IMR-90 (cell line): ENCODE results near the gene TAGLN3. TPM values are rescaled to one million over a fixed set of nuclear protein-coding genes. Genes with fewer than 3 reads are reported as not detected.

ENCODE experiments used
- ATAC-seq: fragments of 200-7000 bp; cut with Tn5 transposase; 2 replicates; pipeline ENCODE4 v1.9.1; 2020; ENCODE audit warnings: low read depth, mild to moderate bottlenecking, moderate library complexity
- BruUV-seq: library from RNA; stranded (reverse); fragments of 400-500 nt; replicated peaks from 2 replicates; lab custom pipeline; 2021; lab: Mats Ljungman, UMichigan
- CTCF ChIA-PET: fragments of 300-600 bp; formaldehyde crosslinking; extraction: SDS; loops from one replicate; lab custom pipeline; 2021; ENCODE audit warnings: antibody characterized with exemption; lab: Yijun Ruan, JAX
- POLR2A ChIA-PET: fragments of 300-600 bp; sonication (Branson Sonifier 250); formaldehyde crosslinking; loops from one replicate; lab custom pipeline; 2022; ENCODE audit warnings: antibody characterized with exemption; ENCODE audit not compliant: unreplicated experiment; lab: Charles Lee
- DNase-seq: peaks from one replicate; pipeline ENCODE4 v3.0.0; 2013
- H2AFZ ChIP-seq: replicated peaks from 2 replicates; pipeline ENCODE3; 2013; ENCODE audit warnings: low read length, mild to moderate bottlenecking; ENCODE audit not compliant: poor library complexity
- H2AK5ac ChIP-seq: 2 replicates; pipeline ENCODE4 v1.6.1; 2013; ENCODE audit warnings: low read depth, low read length, inconsistent platforms
- H2AK9ac ChIP-seq: replicated peaks from 2 replicates; pipeline ENCODE3; 2013; ENCODE audit warnings: mild to moderate bottlenecking, low read depth, low read length, moderate library complexity; ENCODE audit not compliant: poor library complexity
- H2BK120ac ChIP-seq: 2 replicates; pipeline ENCODE4 v1.6.1; 2013; ENCODE audit warnings: low read depth, low read length, inconsistent platforms
- H2BK15ac ChIP-seq: 3 replicates; pipeline ENCODE4 v1.6.1; 2013; ENCODE audit warnings: low read depth, low read length, inconsistent platforms
- H2BK20ac ChIP-seq: 2 replicates; pipeline ENCODE4 v1.6.1; 2013; ENCODE audit warnings: low read depth, mild to moderate bottlenecking, inconsistent platforms, low read length, moderate library complexity
- H2BK5ac ChIP-seq: 2 replicates; pipeline ENCODE4 v1.6.1; 2013; ENCODE audit warnings: mild to moderate bottlenecking, low read depth, low read length, inconsistent platforms; ENCODE audit not compliant: poor library complexity, severe bottlenecking
- H3K14ac ChIP-seq: replicated peaks from 2 replicates; pipeline ENCODE4 v1.6.1; 2013; ENCODE audit warnings: low read depth, low read length, inconsistent platforms
- H3K18ac ChIP-seq: 2 replicates; pipeline ENCODE4 v1.6.1; 2013; ENCODE audit warnings: low read depth, low read length, control low read depth
- H3K23ac ChIP-seq: 2 replicates; pipeline ENCODE4 v1.6.1; 2013; ENCODE audit warnings: low read depth, low read length, inconsistent platforms
- H3K27ac ChIP-seq: 2 replicates; pipeline ENCODE4 v1.5.1; 2013; ENCODE audit warnings: mild to moderate bottlenecking, control low read depth, low read length; ENCODE audit not compliant: insufficient read depth
- H3K27me3 ChIP-seq: 2 replicates; pipeline ENCODE4 v1.6.1; 2013; ENCODE audit warnings: low read length; ENCODE audit not compliant: control insufficient read depth, insufficient read depth
- H3K36me3 ChIP-seq: 2 replicates; pipeline ENCODE4 v1.6.1; 2013; ENCODE audit warnings: low read length, mixed read lengths; ENCODE audit not compliant: control insufficient read depth, insufficient read depth
- H3K4ac ChIP-seq: 2 replicates; pipeline ENCODE4 v1.6.1; 2013; ENCODE audit warnings: low read depth, low read length, inconsistent platforms
- H3K4me1 ChIP-seq: 2 replicates; pipeline ENCODE4 v1.6.1; 2013; ENCODE audit warnings: low read length, mixed read lengths; ENCODE audit not compliant: control insufficient read depth, insufficient read depth
- H3K4me2 ChIP-seq: 2 replicates; pipeline ENCODE4 v1.6.1; 2013; ENCODE audit warnings: low read depth, mild to moderate bottlenecking, control low read depth, low read length, moderate library complexity
- H3K4me3 ChIP-seq: 2 replicates; pipeline ENCODE4 v1.5.1; 2013; ENCODE audit warnings: low read depth, mild to moderate bottlenecking, control low read depth, low read length, moderate library complexity; ENCODE audit not compliant: insufficient read depth
- H3K56ac ChIP-seq: 2 replicates; pipeline ENCODE4 v1.6.1; 2013; ENCODE audit warnings: low read length, inconsistent platforms; ENCODE audit not compliant: insufficient read depth; ENCODE audit errors: extremely low read depth
- H3K79me1 ChIP-seq, 2 experiments: 2 replicates each; pipeline ENCODE4 v1.6.1; 2013; ENCODE audit warnings: low read length in 2 of 2, inconsistent platforms in 1 of 2, low read depth in 1 of 2
- H3K9ac ChIP-seq: 2 replicates; pipeline ENCODE4 v1.6.1; 2013; ENCODE audit warnings: low read depth, low read length, control low read depth
- H3K9me1 ChIP-seq: 2 replicates; pipeline ENCODE4 v1.6.1; 2013; ENCODE audit warnings: low read length, inconsistent platforms; ENCODE audit not compliant: insufficient read depth
- H3K9me3 ChIP-seq: 2 replicates; pipeline ENCODE4 v1.6.1; 2013; ENCODE audit warnings: low read length; ENCODE audit not compliant: control insufficient read depth, insufficient read depth
- H4K20me1 ChIP-seq: 2 replicates; pipeline ENCODE4 v1.6.1; 2013; ENCODE audit warnings: low read length, inconsistent platforms; ENCODE audit not compliant: insufficient read depth
- H4K5ac ChIP-seq: 2 replicates; pipeline ENCODE4 v1.6.1; 2013; ENCODE audit warnings: mild to moderate bottlenecking, low read depth, low read length, control low read depth
- H4K8ac ChIP-seq, 2 experiments: 2 replicates each; pipeline ENCODE4 v1.6.1; 2013; ENCODE audit warnings: low read depth in 2 of 2, low read length in 2 of 2, control low read depth in 1 of 2, inconsistent platforms in 1 of 2
- H4K91ac ChIP-seq: 2 replicates; pipeline ENCODE4 v1.6.1; 2013; ENCODE audit warnings: low read depth, low read length, inconsistent platforms; ENCODE audit not compliant: insufficient read depth
- CEBPB ChIP-seq: IDR thresholded peaks from 2 replicates; pipeline ENCODE4 v1.6.1; 2012; ENCODE audit warnings: low read depth, low read length, improper control_type of control experiment
- CTCF ChIP-seq: conservative IDR thresholded peaks from 2 replicates; pipeline ENCODE4 v1.5.1; 2012; ENCODE audit warnings: mild to moderate bottlenecking, low read depth, low read length, improper control_type of control experiment
- FOS ChIP-seq: fragments of 150-350 bp; IDR thresholded peaks from 2 replicates; pipeline ENCODE4 v1.6.1; 2016; ENCODE audit warnings: low read depth, low read length
- MAFK ChIP-seq: IDR thresholded peaks from 2 replicates; pipeline ENCODE4 v1.6.1; 2012; ENCODE audit warnings: low read depth, low read length, improper control_type of control experiment
- MAZ ChIP-seq: IDR thresholded peaks from 2 replicates; pipeline ENCODE4 v1.6.1; 2012; ENCODE audit warnings: low read depth, mild to moderate bottlenecking, low read length, improper control_type of control experiment, moderate library complexity, borderline replicate concordance
- MXI1 ChIP-seq: IDR thresholded peaks from 2 replicates; pipeline ENCODE4 v1.6.1; 2012; ENCODE audit warnings: low read depth, mild to moderate bottlenecking, low read length, moderate library complexity, borderline replicate concordance
- NFE2L2 ChIP-seq: fragments of 150-350 bp; IDR thresholded peaks from 2 replicates; pipeline ENCODE4 v1.6.1; 2016; ENCODE audit warnings: low read depth, mild to moderate bottlenecking, low read length
- RCOR1 ChIP-seq: IDR thresholded peaks from 2 replicates; pipeline ENCODE4 v1.6.1; 2012; ENCODE audit warnings: mild to moderate bottlenecking, low read length, improper control_type of control experiment; ENCODE audit not compliant: insufficient replicate concordance
- RFX5 ChIP-seq: IDR thresholded peaks from 2 replicates; pipeline ENCODE4 v1.8.0; 2012; ENCODE audit warnings: low read depth, mild to moderate bottlenecking, low read length, moderate library complexity
- SMC3 ChIP-seq: fragments of 150-350 bp; IDR thresholded peaks from 2 replicates; pipeline ENCODE4 v1.6.1; 2016; ENCODE audit warnings: low read depth, mild to moderate bottlenecking, antibody characterized with exemption, low read length, moderate library complexity
- WGBS, 2 experiments: methylation state at CpG; one replicate each; pipeline versions ENCODE4 v1.1.5 to v1.1.7; 2013; ENCODE audit warnings: missing lambda C conversion rate in 2 of 2; ENCODE audit not compliant: insufficient read length in 1 of 2; ENCODE audit errors: extremely low coverage in 2 of 2; 5-methylcytosine and 5-hydroxymethylcytosine counted together
- dilution Hi-C: fragments of 300-500 bp; cut with HindIII; formaldehyde crosslinking; loops from one replicate; pipeline ENCODE4 v1.14.3; 2018; ENCODE audit warnings: low sequenced_read_pairs; ENCODE audit not compliant: unreplicated experiment
- in situ Hi-C: fragments of 300-500 bp; cut with MboI; formaldehyde crosslinking; loops from 3 replicates; pipeline ENCODE4 v1.14.3; 2019; ENCODE audit warnings: low sequenced_read_pairs, inconsistent platforms, mixed read lengths
- intact Hi-C: fragments of 100-400 bp; cut with micrococcal nuclease; formaldehyde crosslinking; loops from 2 replicates; pipeline ENCODE4 v1.10.0; 2022
- polyA plus RNA-seq, 3 experiments: library from polyadenylated mRNA; depleted of rRNA; stranded (reverse); fragments of >200 nt; gene quantifications; 2 replicates each; pipeline ENCODE4 v1.2.3, GENCODE V29; 2012; ENCODE audit warnings: low replicate concordance in 1 of 3
- total RNA-seq: library from RNA; depleted of rRNA; stranded (reverse); fragments of >200 nt; gene quantifications from 2 replicates; pipeline ENCODE4 v1.2.3, GENCODE V29; 2012

TAGLN3 gene
- total and polyA plus RNA-seq, 2 of the 4 experiments (the other 2 are of a cell fraction): 3.2 to 7.7 TPM

GRCh38 chr3:112003321-112004080 is 4.8 kb downstream of the TAGLN3 start (continued):
- no peak for TF ChIP-seq SMC3
- TF ChIP-seq RCOR1: no peak
- no peak for TF ChIP-seq FOS
- no peak for TF ChIP-seq MXI1
- TF ChIP-seq NFE2L2: no peak
- TF ChIP-seq RFX5: no peak

GRCh38 chr3:112004187-112004586 is 5.5 kb downstream of the TAGLN3 start:
- Histone ChIP-seq H3K9ac (no peak overlapping the region), H3K9me3 (no peaks in the 10 kb centered on the region), H3K23ac (no peak overlapping the region), H3K56ac (no peak overlapping the region), H2BK20ac (no peak overlapping the region), H2BK5ac (no peak overlapping the region), H4K91ac (no peak overlapping the region), H2BK120ac (no peak overlapping the region), H3K9me1 (peaks cover 6% of the 10 kb centered on the region), H3K27ac (no peak overlapping the region), H4K5ac (no peak overlapping the region), H3K18ac (no peak overlapping the region), H3K4me3 (no peak overlapping the region), H2AK5ac (no peak overlapping the region; the same call in 1 of the 2 replicates), H4K8ac (no peak overlapping the region), H2BK15ac (no peak overlapping the region), H4K20me1 (no peaks in the 10 kb centered on the region), H3K27me3 (no peaks in the 10 kb centered on the region; the same call in 1 of the 2 replicates), H3K4me1 (peaks cover 8% of the 10 kb centered on the region), H3K36me3 (no peaks in the 10 kb centered on the region), H3K79me1 (no peaks in the 10 kb centered on the region), H3K14ac (no peak overlapping the region), H3K4me2 (no peak overlapping the region), H2AFZ (no peak overlapping the region), H2AK9ac (no peak overlapping the region), H3K4ac (no peak overlapping the region)
- no peak for TF ChIP-seq SMC3
- no peak for TF ChIP-seq FOS
- no peak for TF ChIP-seq MAFK
- no peak for TF ChIP-seq RCOR1
- no peak for TF ChIP-seq CTCF
- TF ChIP-seq MAZ: no peak
- no peak for TF ChIP-seq CEBPB
- dilution Hi-C loops (no loop called here), intact Hi-C loops (no loop called here), in situ Hi-C loops (no loop called here)
- ChIA-PET CTCF (interaction anchor here (0.6 kb wide), 1 partner anchor 38 kb away, joined by 4 read pairs; no protein-coding TSS in a partner anchor), POLR2A (no interaction called here)
- ATAC-seq (no peak), DNase-seq (no peak)
- BruUV-seq: no TSS peak
- WGBS, 2 experiments: no CpG with 5 or more reads among the region's 2 CpGs
